A673 (cell line): ENCODE results near the gene ISM1. TPM values are rescaled to one million over a fixed set of nuclear protein-coding genes. Genes with fewer than 3 reads are reported as not detected.

Experiments
- BruUV-seq: library from RNA; stranded (reverse); fragments of 400-500 nt; replicated peaks from 2 replicates; lab custom pipeline; 2021; lab: Mats Ljungman, UMichigan
- CTCF ChIA-PET: fragments of 300-600 bp; sonication (Branson Sonifier 250); formaldehyde crosslinking; loops from one replicate; lab custom pipeline; 2022; ENCODE audit warnings: antibody characterized with exemption; lab: Charles Lee
- POLR2A ChIA-PET: fragments of 300-600 bp; sonication (Branson Sonifier 250); formaldehyde crosslinking; loops from one replicate; lab custom pipeline; 2022; ENCODE audit warnings: antibody characterized with exemption; ENCODE audit not compliant: low non-redundant PET; lab: Charles Lee
- DNase-seq: peaks from one replicate; pipeline ENCODE4 v3.0.0-alpha.2; 2015; ENCODE audit warnings: low spot score
- H3K27ac ChIP-seq: fragments of 200-600 bp; sonication (generic); 2 replicates; pipeline ENCODE4 v1.5.1; 2016; ENCODE audit warnings: mixed run types, low read depth, mild to moderate bottlenecking, mixed read lengths, antibody characterized with exemption, low read length; ENCODE audit not compliant: poor library complexity, severe bottlenecking
- H3K27me3 ChIP-seq: fragments of 200-600 bp; sonication (generic); replicated peaks from 2 replicates; pipeline ENCODE4 v1.6.1; 2017; ENCODE audit warnings: mixed run types, low read depth, mild to moderate bottlenecking, mixed read lengths, antibody characterized with exemption, low read length; ENCODE audit not compliant: insufficient read depth, poor library complexity
- H3K36me3 ChIP-seq: fragments of 200-600 bp; sonication (generic); 2 replicates; pipeline ENCODE4 v1.6.1; 2016; ENCODE audit warnings: mixed run types, mild to moderate bottlenecking, mixed read lengths, antibody characterized with exemption, low read length; ENCODE audit not compliant: insufficient read depth, poor library complexity, severe bottlenecking
- H3K4me1 ChIP-seq: fragments of 200-600 bp; sonication (generic); 2 replicates; pipeline ENCODE4 v1.6.1; 2017; ENCODE audit warnings: mixed run types, mild to moderate bottlenecking, mixed read lengths, antibody characterized with exemption, low read length; ENCODE audit not compliant: insufficient read depth, poor library complexity, severe bottlenecking
- H3K4me3 ChIP-seq: fragments of 200-600 bp; sonication (generic); 2 replicates; pipeline ENCODE4 v1.5.1; 2016; ENCODE audit warnings: low read depth, mixed run types, mild to moderate bottlenecking, mixed read lengths, low read length; ENCODE audit not compliant: poor library complexity, severe bottlenecking
- H3K9me3 ChIP-seq: fragments of 200-600 bp; sonication (generic); 2 replicates; pipeline ENCODE4 v1.6.1; 2016; ENCODE audit warnings: mixed run types, low read depth, mild to moderate bottlenecking, mixed read lengths, antibody characterized with exemption, low read length; ENCODE audit not compliant: poor library complexity, severe bottlenecking
- CTCF ChIP-seq: fragments of 300-800, 200-600 bp; sonication (generic); conservative IDR thresholded peaks from 2 replicates; pipeline ENCODE4 v1.5.1; 2017; ENCODE audit warnings: low read depth, mild to moderate bottlenecking, antibody characterized with exemption, low read length, moderate library complexity, mixed read lengths
- EZH2 ChIP-seq: fragments of 200-600 bp; sonication (generic); IDR thresholded peaks from 2 replicates; pipeline ENCODE4 v1.6.1; 2017; ENCODE audit warnings: borderline replicate concordance, low read depth, mild to moderate bottlenecking, mixed read lengths, antibody characterized with exemption, low read length; ENCODE audit not compliant: poor library complexity, severe bottlenecking
- intact Hi-C: fragments of 100-400 bp; cut with micrococcal nuclease; formaldehyde crosslinking; loops from one replicate; pipeline ENCODE4 v1.10.0; 2022; ENCODE audit not compliant: unreplicated experiment
- total RNA-seq: library from RNA; stranded (reverse); gene quantifications from 2 replicates; pipeline ENCODE4 v1.2.3, GENCODE V29; 2021

The ISM1 gene
- total RNA-seq, 1 experiment from 2014 or later = 0.11 TPM

- no peak overlapping the region for H3K4me3 ChIP-seq
- DNase-seq = no peak
- no peak for TF ChIP-seq EZH2
- no peak for TF ChIP-seq CTCF
- no peaks in the 10 kb centered on the region for H3K9me3 ChIP-seq
- H3K27me3 ChIP-seq = no peaks in the 10 kb centered on the region
- no peaks in the 10 kb centered on the region for H3K4me1 ChIP-seq
- no peak overlapping the region for H3K27ac ChIP-seq
- BruUV-seq = no TSS peak
- intact Hi-C loops = no loop called here
- CTCF ChIA-PET = no interaction called here
- POLR2A ChIA-PET = no interaction called here
- no peaks in the 10 kb centered on the region for H3K36me3 ChIP-seq
These were observed 18.5 kb upstream of the ISM1 start for GRCh38 chr20:13202565-13202964.

- H3K36me3 ChIP-seq = no peaks in the 10 kb centered on the region
- H3K27ac ChIP-seq = no peak overlapping the region
- intact Hi-C loops = no loop called here
- H3K27me3 ChIP-seq = no peaks in the 10 kb centered on the region
- H3K9me3 ChIP-seq = no peaks in the 10 kb centered on the region
- CTCF ChIA-PET = no interaction called here
- no peaks in the 10 kb centered on the region for H3K4me1 ChIP-seq
- no peak for DNase-seq
- no TSS peak for BruUV-seq
- H3K4me3 ChIP-seq = no peak overlapping the region
- TF ChIP-seq CTCF = no peak
- no peak for TF ChIP-seq EZH2
- POLR2A ChIA-PET = no interaction called here
These were observed 15.6 kb upstream of the ISM1 start for GRCh38 chr20:13205425-13205824.

- CTCF ChIA-PET = no interaction called here
- H3K27me3 ChIP-seq = no peaks in the 10 kb centered on the region
- POLR2A ChIA-PET = no interaction called here
These were observed 15.1 kb upstream of the ISM1 start for GRCh38 chr20:13205848-13206434.

More at GRCh38 chr20:13205848-13206434, 15.1 kb upstream of the ISM1 start:
- DNase-seq = no peak
- Histone ChIP-seq H3K4me3 (no peak overlapping the region), H3K9me3 (no peaks in the 10 kb centered on the region), H3K27ac (no peak overlapping the region), H3K4me1 (no peaks in the 10 kb centered on the region), H3K36me3 (no peaks in the 10 kb centered on the region)
- BruUV-seq = no TSS peak
- intact Hi-C loops = no loop called here
- no peak for TF ChIP-seq EZH2
- no peak for TF ChIP-seq CTCF
